ENCODE results near the gene HOXB13.

Gene HOXB13

DNA sequence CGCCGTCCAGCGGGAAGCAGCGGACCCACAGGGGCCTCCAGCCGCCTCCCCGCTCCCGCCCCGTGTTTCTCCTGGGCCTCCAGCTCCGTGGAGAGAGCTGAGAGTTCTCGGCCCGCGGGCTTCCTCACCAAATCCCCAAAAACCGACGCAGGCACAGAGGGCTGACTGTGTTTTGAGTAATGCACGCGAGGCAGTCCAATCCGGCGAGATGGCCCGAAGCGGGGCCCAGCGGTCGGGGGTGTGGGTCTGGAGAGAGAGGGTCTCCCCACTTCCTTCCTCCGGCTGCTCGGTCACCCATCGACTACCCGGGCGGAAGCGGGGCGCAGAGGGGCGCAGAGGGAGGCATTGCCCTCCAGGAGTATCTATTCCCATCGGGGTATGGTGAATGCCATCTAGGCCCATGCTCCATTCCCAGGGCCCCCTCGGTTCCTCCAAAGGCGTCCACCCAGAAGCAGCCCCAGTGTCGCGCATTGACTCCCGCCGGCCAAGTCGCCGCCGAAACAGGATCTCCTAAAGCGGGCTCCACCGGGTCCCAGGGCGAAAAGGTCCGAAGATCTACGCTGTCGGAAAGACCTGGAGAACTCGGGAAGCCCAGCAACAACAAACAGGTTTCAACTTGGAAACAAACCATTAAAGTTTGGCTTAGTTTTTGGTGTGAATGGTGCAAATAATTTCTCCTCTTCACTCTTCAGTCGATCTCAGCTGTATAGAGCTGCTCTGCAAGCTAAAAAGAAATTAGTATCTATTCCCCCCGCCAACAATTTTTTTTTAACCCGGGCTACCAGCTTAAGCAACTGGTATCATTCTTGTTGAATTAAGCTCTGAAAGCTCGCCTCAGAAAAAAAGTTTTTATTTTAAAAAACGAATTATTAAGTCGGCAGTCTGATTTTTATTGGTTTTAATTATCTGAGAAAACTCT, 19.2 kb upstream of the HOXB13 start:
- no peak for DNase-seq

DNA sequence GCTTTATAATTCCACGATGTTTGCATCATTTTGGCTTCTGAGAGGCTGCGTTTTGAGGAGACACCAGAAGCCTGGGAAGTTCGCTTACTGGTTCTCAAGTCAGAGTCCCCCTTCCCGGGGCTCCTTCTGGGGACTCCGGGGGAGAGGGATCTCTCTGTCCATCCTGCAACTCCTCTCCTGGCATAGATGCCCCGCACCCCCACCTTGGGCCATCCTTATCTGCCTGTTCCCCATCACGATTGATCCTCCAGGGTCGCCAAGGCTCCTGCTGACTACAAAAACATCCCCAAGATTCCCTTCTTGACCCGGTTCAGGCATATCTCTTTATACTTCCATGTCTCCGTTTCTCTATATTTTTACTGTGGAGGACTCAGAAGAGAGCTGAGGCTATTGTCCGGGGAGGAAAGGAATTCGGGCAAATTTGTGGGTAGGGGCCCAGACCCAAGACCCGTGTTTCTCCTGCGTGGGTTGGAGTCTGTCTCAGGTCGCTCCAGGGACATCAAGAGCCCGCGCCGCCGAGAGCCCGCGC, 18.4 kb upstream of the HOXB13 start:
- DNase-seq: no peak

DNA sequence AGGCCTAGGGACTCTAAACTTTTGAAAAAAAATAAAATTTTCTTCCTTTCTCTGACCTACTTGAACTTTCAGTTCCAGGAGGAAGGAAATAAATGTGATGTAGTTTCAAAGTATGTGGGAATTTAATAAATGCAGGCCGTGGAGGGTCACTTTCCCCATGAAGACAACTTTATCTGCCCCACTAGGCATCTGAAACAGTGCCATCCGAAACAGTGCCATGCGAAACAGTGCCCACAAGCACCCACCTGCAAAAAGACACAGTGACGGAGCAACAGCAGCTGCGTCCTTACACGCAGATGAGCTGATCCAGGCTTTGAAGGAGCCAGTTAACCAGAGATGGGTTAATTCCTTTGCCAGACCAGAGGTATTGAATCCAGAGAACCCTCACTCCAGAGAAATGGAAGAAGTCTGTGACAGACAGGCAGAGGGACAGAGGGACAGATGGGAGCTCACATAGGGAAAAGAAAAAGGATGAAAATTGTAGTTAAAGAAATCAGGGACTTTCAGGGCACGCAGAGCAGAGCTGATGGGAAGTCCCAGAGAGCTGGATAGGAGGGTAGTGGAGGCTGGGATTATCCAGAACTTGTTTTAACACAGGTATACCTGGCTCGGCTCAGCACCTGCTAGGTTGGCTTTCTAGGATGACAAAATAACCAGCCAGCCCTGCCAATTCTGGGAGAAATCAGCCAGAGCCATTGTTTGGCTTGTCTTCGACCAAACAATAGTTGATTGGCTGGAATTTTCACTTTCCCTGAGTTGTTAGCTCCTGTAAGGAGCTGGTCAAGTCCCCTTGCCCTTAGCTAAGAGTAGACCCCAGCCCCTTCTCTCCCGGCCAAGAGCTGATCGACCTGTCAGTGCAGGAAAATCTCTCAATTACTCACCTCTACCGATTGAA, 17.1 kb upstream of the HOXB13 start:
- DNase-seq: no peak

DNA sequence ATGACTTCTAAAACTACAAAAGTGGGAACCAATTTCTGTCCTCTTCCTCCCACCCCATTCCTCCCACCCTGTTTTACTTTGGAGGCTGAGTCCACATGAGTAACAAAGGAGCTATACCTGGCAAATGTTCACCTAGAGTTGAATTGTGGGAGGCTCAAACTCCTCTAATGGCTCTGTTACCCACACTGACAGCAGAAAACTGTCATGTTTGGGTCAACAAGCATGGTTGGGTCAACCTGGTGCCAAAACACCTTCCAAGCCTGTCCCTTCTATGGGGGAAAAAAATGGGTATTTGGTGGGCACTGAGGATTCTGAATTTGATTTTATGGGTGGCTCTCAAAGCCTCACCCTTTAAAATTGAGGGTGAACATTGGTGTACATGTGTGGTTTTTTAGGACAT, 12.0 kb upstream of the HOXB13 start:
- DNase-seq: no peak

DNA sequence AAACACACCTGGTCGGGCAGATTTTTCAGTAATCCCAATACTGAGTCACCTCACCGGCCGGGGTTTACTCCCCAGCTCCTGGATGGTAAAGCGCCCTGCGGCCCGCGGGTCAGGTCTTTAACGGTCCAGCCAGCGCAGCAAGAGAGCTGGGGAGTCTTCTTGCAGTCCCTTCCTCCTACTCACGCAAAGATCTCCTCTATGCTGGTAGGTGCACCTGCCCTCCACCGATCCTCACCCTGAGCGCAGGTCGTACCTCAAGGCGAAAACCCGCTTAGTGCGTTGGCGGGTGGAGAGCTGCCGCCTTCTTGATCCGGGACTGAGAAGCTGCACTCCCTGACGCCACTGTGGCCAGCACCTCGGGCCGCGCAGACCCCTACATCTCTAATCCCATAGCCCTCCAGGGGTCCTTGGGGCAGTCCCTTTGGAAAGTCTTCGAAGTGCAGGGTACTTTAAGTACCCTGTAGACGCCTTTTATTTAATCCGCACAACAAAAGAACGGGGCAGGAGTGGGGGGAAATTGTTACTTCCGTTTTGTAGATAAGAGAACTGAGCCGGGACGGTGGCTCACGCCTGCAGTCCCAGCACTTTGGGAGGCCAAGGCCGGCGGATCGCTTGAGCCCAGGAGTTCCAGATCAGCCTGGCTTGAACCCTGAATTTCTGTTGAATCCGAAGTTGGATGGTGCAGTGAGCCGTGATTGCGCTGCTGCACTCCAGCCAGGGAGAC, 10.4 kb upstream of the HOXB13 start:
- no peak for DNase-seq

DNA sequence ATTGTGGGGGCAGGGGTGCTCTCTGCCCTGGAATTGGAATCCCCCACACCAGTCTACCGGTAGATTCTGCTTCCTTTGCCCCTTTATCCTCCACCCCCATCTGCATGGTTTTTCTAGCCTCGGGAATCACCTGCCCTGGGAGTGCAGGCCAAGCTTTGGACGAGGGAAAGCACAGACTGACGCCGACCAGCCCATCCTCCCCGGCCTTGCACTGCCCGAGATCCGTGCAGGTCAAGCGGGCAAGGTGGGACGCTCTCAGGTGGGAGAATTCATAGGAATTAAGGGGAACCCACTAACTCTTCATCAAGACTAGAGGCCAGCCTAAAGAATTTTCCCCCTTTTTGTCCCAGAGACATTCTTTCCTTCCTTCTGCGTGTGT, 9.9 kb upstream of the HOXB13 start:
- DNase-seq: no peak

DNA sequence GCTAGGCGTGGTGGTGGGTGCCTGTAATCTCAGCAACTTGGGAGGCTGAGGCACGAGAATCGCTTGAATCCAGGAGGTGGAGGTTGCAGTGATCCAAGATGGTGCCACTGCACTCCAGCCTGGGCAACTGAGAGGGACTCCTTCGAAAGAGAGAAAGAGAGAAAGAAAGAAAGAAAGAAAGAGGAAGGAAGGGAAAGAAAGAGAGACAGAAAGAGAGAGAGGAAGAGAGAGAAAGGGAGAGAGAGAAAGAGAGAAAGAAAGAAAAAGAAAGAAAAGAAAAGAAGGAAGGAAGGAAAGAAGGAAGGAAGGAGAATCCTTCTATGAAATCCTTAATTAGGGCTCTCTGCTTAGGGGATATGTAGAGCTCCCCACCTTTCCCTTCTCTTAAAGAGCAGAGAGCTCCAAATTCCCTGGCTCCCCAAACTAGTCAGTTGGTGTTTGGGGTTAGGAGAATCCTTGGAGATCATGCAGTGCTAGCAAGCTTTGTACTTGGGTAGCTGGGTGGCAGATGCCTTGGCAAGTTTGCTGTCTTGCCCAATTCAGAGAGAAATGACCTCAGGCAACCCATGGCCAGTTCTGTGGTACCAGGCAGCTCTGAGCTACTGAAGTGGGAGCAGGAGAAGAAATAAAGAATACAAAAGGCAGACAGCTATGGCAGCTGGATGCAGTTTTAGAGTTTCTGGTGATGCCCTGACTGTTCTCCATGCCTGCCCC, 8.9 kb upstream of the HOXB13 start:
- DNase-seq: no peak

DNA sequence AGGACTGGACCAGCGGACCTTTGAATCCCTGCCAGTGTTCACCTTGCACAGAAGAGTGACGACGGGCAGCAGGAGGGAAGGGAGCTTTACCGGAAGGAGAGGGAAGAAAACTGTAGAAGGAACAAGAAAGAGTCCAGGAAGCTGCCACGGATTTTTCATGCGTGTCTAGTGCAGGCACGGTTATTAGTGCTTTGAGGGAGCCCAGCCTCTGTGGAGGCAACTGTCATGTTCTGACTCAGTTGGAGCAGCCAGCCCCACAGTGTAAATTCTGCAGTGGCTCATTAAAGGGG, 6.5 kb upstream of the HOXB13 start:
- DNase-seq: no peak

DNA sequence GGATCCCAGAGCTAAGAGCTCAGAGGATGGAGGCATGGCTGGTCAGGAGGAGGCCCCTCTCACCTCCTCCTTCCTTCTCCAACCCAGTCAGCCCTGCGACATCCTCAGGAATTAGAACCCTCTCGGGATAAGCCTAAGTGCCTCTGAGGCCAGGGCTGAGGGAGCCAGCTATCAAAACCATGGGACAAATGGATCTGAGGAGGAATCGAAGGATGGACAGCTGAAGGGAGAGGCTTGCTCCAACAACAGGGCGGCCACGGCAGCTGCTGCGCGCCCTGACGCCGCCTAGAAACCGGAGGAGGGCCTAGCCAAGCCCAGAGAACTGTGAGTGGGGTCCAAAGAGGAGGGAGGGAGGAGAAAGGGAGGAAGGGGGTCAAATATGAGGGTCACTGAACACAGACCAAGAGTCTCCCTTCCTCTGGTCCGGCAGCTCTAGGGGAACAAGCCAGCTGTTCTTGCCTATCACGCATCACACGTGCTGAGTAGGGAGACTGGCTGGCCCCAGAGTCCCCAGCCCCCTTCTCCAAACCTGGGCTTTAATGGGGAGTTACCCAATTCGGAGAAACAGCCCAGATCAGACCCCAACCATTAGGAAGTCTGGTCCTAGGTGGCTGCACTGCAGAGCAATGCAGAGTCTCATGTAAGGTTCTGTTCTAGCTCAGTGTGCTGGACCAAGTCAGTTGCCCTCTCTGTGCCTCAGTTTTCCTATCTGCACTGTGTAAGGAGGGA, 5.9 kb upstream of the HOXB13 start:
- no peak for DNase-seq

DNA sequence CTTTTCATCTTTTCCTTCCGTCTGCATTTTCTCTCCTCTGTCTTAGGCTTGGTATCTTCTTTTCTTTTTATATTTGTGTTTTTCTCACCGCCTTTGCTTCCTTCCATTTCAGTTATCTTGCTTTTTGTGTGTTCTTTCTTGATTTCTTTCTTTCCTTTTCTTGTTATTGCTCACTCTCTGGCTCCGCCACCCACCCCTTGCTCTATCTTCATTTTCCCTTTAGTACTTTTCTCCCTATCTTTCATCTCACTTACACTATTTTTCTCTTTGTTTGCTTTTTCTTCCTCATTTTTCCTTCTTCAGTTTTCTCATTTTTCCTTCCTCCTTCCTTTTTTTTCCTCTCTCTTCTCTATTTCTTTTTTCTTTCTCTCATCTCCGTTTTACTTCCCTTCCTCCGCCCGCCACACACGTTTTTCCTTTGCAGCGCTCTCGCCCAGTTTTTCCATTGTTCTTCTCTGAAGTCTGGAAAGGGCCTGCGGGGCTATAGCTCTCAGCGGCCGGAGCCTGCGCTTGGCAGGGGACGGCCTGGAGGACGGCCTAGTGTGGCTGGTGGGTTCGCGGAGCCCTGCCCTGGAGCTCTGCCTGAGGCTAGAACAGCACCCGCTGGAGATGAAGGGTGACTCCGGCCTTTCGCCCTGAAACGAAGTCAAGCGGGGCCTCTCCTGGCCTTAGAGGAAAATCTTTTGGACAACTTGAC, 5.2 kb upstream of the HOXB13 start:
- no peak for DNase-seq

DNA sequence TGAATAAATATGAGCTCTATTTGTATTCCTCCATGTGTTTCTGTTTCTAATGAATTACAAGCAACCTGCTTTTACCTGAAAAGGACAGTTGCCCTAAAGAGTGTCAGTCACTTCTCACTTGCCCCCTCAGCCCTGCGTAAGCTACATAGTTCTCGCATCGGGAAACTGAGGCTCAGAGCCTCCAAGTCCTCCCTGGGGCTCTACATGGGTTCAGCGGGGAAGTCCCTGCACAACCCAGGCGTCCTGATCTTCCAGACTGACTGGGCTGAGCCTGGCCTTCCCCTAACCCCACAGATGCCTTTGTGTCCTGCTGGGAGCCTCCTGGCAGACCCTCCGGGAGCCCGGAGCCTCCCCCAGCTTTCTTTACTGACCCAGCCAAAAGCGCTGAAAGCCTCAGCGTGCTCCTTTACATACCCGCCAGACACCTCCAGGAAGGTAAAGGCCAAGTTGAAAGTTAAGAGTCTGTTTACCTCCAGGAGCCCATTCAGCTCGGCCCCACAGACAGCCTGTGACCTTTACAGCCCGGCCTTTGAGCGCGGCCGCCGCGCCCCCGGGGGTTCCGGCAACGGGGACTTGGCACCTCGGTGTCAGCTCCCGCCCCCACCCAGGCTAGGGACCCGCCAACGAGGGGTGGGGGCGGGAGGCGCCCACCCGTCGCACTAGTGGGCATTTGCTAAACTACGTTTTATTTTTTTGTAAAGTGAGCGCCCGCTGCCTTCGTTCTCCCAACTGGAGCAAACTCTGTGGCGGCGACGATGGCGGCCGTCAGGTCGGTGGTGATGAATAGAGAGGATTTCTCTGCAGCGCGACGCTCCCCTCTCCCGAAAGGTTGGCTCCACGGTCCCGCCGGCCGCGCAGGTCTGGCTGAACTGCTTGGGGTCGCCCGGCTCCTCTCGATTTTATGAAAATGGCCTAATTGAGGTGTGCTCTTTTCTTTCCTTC, 4.4 kb upstream of the HOXB13 start:
- DNase-seq: no peak

DNA sequence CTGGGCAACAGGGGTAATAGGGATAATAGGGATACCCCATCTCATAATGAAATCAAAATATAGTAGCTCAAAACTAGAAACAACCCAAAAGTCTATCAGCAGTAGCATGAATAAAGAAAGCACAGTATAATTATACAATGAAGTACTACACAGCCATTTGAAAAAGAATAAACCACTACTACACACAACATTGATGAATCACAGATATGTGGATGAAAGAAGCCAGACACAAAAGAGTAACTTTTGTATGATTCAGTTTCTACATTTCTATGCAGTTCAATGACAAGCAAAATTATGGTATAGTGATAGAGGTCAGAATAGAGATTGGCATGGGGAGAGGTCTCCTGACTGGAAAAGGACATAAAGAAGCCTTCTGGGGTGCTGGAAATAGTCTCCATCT, 2.8 kb upstream of the HOXB13 start:
- no peak for DNase-seq

DNA sequence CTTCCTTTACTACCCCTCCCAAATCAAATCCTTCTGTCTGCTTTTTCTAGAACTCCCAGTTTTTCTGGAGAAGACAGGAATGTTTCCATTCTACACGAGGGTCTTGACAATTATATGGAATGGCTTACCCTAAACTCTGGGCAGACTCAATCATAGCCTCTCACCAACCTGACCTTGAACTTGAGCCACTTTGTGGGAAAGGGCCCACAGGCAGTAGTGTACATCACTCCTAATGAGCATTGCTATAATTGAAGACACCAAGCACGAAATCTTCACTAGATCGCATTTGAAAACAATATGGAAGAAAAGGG, 1.6 kb upstream of the HOXB13 start:
- no peak for DNase-seq

DNA sequence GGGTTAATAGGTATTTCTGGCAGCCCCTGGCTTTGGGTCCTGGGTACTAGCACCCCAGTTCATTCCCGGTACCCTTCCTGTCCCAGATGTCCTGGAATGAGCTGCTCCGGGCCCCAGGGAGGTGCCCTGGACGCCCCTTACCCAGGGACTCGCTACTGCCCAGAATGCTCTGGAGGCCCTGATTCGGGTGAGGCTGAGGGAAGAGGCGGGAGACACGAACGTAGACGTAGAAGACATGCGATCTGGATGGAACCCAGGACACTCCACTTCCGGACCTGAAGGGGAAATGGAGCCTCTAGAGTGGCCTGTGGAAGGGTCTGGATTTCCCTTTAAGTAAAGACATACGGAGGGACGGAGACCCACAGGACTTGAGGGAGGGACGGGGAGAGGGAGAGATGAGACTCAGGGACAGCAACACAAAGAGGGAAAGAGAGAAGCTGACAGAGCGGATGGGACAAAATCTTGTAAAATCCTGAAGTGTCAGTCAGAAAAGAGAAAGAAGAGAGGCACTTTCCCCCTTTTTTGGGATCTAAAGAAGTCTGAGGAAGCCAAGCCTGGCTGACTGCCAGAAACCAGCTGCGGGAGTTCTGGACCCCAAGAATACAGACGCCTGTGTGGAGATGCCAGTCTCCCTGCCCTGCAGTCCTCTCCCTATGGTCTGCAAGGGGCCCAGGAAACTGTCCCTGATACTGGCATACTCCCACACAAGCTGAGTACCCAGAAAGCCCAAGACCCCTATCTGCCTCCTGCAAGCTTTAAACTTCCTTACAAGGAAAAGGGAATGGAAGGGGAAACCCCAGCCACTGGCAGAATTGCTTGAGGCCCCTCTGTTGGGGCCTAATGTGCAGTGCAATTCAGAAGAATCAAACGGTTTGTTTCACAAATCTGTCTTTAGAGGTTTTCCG, 1.0 kb upstream of the HOXB13 start:
- no peak for DNase-seq

DNA sequence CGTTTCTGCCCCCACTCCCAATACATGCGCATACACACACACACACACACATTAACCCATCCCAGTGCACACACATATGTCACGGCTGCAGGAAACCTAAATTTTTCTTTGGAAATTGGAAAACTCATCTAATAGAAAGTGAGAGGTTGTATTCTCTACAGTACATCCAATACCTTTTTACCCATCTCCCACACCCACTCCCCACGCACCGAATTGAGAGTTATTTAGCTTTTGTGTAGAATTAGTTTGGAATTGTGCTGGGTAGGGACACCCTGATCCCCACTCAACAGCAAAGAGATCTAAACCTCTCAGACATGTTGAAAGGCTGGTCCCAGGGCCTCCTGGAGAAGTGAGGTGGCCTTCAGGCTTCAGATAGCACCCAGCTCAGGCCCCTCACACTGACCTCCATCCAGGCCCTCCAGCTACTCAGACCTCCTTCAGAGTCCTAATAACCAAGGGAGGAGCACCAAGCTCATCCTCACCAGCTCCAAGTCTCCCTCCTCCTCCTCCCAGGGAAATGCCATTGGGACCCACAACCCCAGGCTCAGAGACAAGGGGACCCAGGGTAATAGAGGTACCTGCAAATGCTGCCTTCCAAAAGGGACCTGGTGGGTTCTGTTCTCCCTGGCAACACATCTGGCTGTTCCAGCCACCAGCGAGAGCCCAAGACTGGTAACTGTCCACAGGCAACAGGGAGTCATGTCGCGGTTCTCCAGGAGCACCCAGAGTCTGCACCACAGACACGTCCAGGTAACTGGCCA, 955 bp downstream of the HOXB13 start:
- no peak for DNase-seq

DNA sequence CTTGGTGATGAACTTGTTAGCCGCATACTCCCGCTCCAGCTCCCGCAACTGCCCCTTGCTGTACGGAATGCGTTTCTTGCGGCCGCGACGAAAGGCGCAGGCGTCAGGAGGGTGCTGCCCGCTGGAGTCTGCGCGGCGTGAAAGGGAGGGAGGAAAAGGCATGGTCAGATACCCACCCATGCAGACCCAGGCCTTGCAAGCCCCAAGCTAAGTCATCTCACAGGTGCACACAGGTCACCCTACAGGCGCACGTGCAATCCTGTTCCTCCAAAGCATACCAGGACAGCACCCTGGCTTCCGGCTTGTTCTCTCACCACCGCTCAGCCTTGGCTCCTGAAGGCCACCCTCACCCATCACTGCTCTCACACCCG, 1.6 kb downstream of the HOXB13 start:
- no peak for DNase-seq

DNA sequence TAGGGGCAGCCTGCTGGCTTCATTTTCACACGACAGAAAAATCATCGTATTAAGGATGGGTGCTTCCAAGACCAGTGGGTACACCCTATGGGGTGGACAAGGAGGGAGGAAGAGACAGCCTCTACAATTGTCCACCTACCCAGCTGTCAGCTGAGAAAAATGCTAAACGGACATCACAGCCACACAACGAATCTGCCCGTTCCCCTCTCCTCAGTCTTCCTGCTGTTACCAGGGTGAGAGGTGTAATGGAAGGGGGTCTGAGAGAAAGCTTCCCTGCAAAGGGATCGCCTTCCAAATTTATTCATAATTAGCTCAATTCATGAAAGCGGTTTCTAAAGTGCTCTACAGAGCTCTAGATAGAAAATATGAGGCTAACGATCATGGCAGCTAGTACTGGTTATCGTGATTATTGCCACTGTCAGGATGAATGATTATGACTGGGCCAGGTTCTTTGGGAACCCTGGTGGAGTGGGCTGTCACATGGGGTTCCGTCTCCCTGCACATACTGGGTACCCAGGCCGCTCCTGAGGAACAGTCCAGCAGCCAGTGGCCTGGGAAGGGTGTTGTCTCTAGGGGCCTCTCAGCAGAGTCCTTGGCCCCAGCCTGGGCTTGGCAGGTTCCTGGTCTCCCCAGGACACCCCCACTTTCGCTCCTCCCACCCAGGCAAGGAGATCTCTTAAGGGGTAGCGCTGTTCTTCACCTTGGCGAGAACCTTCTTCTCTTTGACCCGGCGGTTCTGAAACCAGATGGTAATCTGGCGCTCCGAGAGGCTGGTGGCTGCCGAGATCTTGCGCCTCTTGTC, 2.2 kb downstream of the HOXB13 start:
- DNase-seq: no peak

Data from activated CD4-positive, alpha-beta T cell treated with anti-CD3 and anti-CD28 coated beads, Interleukin-2, amount 50 U/mL, for 1 hour (primary cell).